GM21723 (cell line): ENCODE measurements around the gene ULK4.
"Not testable (repeated sequence)": the region's sequence is repeated elsewhere in the genome, so short reads cannot be mapped to it uniquely, and the experiment has no call there.

Experiments used
- ATAC-seq: cut with Tn5 transposase; IDR thresholded peaks from one replicate; pipeline ENCODE4 v1.9.1; 2021; ENCODE audit warnings: mild to moderate bottlenecking, moderate library complexity; ENCODE audit not compliant: unreplicated experiment

The ULK4 gene

DNA sequence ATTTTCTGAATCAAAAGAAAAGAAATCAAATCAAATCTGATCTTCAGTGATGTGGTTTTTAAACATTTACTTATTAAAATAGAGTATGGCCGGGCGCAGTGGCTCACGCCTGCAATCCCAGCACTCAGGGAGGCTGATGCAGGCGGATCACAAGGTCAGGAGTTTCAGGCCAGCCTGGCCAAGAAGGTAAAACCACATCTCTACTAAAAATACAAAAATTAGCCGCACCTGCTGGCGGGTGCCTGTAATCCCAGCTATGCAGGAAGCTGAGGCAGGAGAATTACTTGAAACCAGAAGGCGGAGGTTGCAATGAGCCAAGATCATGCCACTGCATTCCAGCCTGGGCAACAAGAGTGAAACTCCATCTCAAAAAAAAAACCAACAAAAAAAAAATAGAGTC is 169.1 kb downstream of the ULK4 start:
- no peak for ATAC-seq

DNA sequence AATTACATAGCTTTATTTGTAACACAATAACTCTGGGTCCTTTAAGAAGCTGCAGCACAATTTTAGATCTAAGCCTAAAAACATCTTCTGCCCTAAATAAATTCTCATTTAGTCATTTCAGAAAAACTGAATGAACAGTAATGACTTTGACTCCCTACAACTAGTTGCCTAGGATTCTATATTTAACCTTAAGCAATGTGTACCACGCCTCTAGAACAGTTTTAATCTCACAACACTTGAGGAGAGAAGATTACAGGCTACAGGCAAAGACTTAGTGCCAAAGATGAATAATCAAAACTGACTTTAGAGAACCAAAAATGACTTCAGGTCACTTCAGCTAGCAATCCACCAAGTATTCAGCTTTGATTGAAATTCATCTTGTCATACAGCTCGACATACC is 192.8 kb downstream of the ULK4 start:
- ATAC-seq, result no peak

DNA sequence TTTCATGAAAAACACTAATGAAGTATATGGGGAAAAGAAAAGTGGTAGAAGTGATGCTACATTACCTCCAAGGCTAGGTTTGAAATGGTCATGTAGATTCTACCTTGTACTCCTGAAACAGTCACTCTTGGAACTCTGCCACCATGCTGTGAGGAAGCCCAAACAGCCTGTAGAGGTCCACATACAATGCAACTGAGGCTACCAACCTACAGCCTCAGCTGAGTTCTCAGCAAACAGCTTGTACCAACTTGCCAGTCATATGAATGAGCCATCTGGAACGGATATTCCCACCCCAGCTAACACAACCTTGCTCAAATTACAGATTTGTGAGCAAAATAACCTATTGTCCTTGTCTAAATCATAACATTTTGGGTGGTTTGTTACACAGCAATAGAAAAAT is 193.5 kb downstream of the ULK4 start:
- no peak for ATAC-seq

DNA sequence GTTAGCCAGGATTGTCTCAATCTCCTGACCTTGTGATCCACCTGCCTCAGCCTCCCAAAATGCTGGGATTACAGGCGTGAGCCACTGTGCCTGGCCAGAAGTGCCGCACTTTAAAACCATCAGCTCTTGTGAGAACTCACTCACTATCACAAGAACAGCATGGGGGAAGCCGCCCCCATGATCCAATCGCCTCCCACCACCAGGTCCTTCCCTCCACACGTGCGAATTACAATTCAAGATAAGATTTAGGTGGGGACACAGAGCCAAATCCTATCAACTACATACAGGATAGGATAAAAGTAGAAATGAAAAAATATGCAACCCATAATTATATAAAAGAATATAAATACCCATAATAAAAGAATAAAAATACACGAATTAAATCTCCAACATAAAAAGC is 199.0 kb downstream of the ULK4 start:
- ATAC-seq, result not testable (repeated sequence)

DNA sequence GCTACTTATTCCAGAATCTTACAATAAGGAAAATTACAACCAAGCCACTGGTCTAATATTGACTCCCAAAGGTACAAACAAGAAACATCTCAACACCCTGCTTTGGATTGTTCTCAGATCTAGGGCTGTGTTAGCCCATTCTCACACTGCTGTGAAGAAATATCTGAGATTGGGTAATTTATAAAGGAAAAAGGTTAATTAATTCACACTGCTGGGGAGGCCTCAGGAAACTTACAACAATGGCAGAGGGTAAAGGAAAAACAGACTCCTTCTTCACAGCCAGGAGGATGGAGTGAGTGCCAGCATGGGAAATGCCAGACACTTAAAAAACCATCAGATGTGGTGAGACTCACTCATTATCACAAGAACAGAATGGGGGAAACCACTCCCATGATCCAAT is 208.3 kb downstream of the ULK4 start:
- ATAC-seq, result no peak

DNA sequence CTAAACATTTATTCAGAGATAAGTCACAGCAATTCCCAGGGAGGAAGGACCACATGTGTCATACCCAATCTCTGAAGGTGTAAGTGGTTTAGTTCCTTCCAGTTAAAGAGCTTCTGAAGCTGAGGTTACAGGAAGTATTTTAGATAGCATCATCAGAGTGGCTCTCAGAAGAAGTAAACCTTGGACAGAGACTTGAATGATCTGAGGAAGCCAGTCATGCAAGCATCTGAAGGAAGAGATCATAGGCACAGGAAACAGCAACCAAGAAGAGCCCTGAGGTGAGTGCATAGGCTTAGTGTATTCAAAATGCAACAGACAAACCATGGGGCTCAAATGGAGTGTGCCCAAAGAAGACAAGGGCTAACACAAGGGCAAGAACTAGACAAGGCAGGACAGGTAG is 210.3 kb downstream of the ULK4 start:
- no peak for ATAC-seq

DNA sequence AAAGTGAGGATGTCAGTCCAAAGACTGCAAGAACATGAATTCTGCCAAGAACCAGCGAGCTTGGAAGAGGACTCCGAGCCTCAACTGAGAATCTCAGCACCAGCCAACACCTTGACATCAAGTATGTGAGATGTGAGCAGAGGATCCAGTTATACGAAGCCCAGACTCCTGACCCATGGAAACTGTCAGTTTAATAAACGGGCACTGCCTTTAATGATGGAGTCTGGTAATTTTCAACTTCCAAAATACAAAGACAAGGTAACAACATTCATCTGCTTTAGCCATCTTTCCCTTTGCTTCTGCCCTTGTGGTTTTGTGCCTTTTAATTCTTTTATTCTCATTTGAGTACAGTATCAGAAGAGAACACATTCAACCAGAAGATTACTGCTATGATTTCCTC is 211.9 kb downstream of the ULK4 start:
- ATAC-seq, result no peak

DNA sequence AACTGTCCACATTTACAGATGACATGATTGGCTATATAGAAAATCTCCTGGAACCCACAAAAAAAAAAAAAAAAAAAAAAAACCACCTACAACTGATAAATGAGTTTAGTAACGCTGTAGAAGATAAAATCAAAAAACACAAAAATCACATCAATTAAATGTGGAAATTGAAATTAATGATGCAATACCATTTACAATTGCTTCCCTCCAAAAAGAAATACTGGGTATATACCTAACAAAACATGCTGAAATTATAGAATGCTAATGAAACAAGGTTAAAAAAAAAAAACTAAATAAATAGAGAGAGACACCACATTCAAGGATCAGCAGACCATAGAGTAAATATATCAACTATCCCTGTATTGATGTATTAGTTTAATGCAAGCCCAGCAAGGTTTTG is 215.7 kb downstream of the ULK4 start:
- no peak for ATAC-seq

DNA sequence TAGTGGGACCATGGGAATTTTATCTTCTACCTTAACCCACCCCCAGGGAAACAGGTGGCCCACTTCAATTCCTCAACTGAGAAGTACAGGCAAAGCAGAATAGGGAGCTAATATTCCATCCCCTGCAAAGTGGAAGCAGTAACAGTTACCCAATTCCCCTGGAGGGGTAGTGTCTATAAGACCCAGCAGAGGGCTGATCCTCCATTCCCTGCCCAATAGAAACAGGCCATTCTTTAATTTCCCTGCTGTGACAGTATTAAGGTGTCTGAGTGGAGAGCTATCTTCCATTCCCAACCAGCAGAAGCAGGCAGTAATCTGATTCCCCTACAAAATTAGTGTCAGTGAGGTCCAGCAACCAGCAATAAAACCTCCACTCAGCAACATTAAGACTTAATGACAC is 219.8 kb downstream of the ULK4 start:
- ATAC-seq, result no peak

DNA sequence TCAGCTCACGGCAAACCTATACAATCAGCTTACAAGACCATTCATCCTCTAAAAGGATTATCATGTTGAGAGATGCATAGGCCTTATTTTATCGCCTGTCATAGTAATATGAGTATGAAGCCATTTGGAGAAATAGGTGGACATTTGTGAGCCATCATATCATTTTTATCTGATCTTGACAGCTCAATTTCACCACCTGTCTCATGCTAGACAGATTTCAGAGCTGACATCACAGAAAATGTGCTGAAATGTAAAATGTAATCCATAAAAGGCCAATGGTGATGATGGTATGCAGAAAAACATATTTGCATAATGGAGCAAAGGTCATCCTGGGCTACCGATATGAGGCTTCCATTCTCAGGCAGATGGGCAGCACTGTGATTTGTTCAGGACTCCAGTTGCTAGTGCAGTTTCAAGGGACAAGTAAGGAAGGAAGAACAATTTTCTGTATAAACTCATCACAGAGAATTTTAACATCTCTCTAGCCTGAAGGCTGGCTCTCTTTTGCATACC is 221.5 kb downstream of the ULK4 start:
- ATAC-seq, result no peak

DNA sequence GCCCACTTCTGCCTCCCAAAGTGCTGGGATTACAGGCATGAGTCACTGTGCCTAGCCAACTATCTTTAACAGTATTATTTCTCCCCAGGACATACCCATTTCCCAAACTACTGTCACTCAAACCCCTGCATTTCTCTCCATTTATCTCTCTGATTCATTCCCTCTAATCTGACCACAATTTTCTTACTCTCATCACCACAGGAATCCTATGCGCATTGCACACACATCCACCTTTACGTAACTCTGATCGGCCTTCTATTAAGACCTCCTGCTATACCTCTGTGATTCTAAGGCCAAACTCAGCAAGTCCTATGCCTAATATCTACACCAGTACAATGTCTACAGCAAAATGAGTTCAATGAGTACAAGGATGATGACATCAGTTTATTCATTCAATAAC is 235.0 kb downstream of the ULK4 start:
- ATAC-seq, result no peak

DNA sequence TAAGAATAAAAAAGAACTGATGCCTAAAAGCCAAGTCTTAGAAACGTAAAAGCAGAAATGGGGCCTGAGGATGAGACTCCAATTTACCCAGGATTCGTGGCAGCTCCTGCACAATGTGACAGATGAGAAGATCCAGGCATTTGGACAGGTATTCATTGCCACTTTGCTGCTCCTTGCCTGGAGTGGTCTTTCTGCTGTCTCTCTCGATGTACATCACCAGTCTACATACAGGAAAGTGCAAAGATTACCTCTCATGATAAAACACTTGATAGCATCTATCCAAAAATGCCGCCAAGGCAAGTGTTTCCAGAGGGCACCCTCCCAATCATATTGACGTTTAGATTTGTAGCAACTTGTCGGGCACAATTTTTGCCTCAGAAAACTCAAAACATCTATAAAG is 244.3 kb downstream of the ULK4 start:
- no peak for ATAC-seq

DNA sequence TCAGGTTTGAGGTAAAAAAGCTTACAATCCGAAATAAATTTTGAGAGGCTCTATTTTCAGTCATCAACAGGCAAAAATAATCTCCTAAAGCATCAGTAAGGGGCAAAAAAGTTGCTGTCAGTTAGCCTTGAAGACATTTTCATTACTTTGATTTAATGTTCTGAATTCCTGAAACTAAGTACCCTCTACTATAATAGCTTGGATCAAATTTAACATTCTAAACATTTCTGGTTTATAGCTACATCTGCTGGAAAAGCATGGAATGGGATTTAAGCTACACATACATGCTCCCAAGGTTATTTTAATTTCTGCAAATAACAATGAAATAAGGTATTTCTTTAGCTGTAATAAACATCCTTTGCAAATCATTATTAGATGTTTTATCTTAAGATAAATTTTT is 245.4 kb downstream of the ULK4 start:
- no peak for ATAC-seq

DNA sequence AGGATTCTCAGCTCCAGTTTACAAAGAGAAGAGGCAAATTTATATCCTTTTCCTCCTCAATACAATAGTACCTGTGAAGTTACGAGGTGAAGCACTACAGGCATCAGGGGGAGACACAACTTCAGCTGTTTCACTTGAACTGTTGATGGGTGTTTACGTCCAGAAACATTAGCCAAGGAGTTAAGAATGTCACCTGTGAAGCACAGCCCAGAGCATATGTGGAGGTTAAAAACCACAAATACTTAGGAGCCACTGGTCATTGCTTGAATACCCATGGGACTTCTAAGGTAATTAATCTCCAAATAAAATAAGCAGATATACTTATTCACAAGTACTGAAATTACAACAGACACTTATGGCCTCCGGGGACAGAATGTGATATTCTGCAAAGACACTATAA is 246.5 kb downstream of the ULK4 start:
- no peak for ATAC-seq

DNA sequence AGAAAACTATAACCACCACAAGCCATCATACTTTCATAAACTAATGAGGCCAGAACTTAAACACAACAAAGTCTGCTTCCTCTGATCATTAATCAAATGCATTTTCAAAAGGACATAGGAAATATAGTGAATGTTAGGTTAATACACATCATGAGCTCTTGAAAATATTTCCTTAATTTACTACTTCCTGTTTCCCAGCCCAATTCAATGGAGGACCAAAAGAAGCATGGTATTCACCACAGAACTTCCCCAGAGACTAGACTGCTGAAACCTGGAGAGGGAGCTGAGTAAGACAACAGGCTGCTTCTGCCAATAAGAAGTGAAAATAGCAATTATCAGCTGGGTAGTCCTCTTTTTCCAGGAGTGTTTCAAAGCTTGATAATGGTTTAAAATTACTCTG is 250.3 kb downstream of the ULK4 start:
- ATAC-seq, result no peak

DNA sequence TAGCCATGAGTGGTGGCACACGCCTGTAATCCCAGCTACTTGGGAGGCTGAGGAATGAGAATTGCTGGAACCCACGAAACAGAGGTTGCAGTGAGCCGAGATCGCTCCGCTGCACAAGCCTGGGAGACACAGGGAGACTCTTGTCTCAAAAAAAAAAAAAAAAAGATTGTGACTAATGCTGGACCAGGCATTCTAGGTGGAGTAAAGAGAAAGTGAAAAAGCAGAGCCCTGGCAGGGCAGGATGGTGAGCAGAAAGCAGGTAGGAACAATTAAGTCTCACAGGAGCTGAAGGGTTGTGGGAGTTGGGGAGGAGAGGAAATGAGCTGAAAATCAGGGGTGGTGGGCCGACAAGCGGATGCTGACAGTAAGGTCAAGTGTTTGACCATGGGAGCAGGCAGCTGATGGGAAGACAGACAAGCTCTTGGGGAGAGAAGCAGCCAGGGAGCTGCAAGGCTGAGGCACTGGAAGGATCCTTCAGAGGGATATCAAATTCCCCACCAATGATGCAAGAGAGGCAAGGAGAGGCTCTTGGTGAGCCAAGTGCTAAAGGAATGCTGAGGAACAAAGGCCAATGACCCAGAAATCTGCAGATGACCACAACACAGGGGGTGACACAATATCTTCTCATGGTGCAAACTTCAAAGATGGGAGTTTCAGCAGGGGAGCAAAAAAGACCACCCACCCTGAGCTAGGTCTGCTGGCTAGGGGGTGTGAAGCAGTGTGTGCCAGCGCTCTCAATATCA is 251.1 kb downstream of the ULK4 start:
- no peak for ATAC-seq

DNA sequence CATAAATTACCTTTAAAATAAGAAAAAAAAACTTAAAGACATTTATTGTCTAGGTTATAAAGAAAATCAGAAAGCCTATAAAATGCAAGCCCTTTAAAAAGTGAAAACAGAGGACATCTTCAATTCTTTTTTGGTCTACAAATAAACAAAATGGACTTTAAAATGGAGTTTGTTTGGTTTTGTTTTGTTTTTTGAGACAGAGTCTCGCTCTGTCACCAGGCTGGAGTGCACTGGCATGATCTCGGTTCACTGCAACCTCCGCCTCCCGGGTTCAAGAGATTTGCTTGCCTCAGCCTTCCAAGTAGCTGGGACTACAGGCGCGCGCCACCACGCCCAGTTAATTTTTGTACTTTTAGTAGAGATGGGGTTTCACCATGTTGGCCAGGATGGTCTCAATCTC is 252.7 kb downstream of the ULK4 start:
- not testable (repeated sequence) for ATAC-seq

DNA sequence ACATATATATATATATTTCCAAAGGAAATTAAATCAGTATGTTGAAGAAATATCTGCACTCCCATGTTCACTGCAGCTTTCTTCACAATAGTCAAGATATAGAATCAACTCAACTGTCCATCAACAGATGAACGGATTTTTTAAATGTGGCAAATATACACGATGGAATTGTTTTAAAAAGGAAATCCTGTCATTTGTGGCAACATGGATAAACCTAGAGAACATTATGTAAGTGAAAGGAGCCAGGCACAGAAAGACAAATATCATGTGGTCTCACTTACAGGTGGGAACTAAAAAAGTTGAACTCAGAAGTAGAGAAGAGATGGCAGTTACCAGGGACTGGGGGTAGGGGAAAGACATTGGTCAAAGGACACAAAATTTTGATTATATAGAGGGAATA is 253.7 kb downstream of the ULK4 start:
- no peak for ATAC-seq

DNA sequence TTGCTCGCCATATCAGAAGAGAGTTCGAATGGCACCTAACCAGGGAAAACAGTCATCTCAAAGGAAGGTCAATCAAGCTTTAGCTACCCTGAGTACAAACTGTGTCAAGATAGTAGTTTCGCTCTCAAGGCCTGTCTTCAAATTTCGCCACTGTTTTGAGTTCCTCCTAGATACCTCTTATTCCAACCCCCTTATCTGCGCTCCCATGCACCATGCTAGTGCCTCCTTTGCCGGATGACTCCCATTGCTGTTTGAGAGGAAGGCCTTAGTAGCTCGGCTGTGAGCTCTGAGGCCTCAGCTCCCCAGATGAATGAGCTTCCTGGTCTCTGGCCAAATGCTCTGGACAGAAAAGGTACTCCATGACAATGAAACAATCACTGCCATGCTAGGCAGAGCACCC is 256.0 kb downstream of the ULK4 start:
- no peak for ATAC-seq

DNA sequence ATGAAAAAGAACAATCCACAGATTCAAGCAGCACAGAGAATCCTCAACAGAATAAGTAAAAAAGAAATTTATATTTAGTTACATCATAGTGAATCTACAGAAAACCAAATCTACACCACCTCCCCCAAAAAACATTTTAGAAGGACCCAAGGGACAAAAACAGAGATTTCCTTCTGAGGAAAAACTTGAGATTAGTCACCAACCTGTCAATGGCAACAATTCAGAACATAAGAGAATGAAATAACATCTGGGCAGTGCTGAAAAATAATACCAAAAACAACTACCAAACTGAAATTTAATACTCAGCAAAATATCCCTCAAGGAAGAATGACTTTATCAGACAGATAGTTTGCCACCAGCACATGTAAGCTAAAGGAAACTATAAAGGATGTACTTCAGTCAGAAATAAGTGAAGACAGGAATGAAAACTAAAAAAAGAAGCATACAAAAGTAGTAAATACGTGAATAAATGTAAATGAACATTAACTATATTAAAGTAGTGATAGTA is 260.7 kb downstream of the ULK4 start:
- no peak for ATAC-seq

DNA sequence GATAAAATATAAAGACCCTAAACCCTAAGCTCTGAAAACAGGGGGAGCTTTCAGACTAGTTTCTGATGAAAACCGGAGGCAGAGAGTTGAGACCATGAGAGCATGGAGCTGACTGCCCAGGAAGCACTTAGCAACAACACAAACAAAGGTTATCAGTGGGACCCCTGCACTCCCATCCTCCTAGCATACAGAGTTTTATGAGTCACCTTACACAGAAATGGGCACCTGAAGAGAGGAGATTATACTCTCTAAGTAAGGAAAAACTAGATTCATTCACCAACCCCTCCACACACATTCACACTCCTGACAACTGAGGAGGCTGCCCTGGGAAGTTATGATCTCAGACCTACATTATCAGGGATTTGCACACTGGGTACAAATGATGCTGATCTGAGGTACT is 261.7 kb downstream of the ULK4 start:
- no peak for ATAC-seq

DNA sequence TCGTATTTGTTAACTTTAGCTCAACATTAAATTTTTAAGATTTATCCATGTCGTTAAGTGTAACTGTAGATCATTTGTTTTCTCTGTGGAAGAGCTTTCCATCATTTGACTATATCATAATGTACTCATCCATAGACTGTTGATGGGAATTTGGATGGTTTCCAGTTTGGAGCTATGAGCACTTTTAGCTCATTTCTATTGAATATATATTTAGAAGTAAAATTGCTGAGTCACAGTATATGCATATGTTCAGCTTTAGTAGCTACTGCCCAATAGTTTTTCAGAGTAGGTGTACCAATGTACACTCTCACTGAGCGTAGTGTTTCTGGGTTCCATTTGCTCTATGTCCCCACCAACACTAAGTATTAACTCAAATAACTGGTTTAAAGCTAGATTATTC is 263.0 kb downstream of the ULK4 start:
- no peak for ATAC-seq

DNA sequence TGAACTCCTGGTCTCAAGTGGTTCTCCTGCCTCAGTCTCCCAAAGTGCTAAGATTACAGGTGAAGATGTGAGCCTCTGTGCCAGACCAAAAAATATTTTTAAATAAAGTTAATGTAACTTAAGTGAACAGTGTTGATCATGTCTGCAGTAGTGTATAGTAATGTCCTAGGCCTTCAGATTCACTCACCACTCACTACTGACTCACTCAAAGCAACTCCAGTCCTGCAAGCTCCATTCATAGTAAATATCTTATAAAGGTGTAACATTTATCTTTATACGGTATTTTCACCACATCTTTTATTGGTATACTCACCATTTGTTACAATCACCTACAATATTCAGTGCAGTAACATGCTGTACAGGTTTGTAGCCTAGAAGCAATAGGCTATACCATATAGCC is 264.2 kb downstream of the ULK4 start:
- no peak for ATAC-seq
